Nephron (organoid): Measurements from ENCODE around the gene SOD1.
A peak's percentile ranks its signal among the peaks of the same experiment; 100 is the strongest.

ENCODE experiments used
- H3K27ac Mint-ChIP-seq, 3 experiments: 2 replicates each; pipeline ENCODE4 v1.8.0; 2020; ENCODE audit warnings: mixed read lengths in 3 of 3, mild to moderate bottlenecking in 2 of 3, moderate library complexity in 1 of 3
- H3K27me3 Mint-ChIP-seq: 2 replicates; pipeline ENCODE4 v1.8.0; 2021; ENCODE audit warnings: low read depth, mild to moderate bottlenecking, moderate library complexity, mixed read lengths
- H3K36me3 Mint-ChIP-seq: 2 replicates; pipeline ENCODE4 v1.8.0; 2020; ENCODE audit warnings: low read depth, mixed read lengths
- H3K4me1 Mint-ChIP-seq: 2 replicates; pipeline ENCODE4 v1.8.0; 2020; ENCODE audit warnings: mixed read lengths
- H3K4me3 Mint-ChIP-seq, 3 experiments: 2 replicates each; pipeline ENCODE4 v1.8.0; 2020; ENCODE audit warnings: mild to moderate bottlenecking in 3 of 3, mixed read lengths in 3 of 3, moderate library complexity in 2 of 3
- H3K9me3 Mint-ChIP-seq: 2 replicates; pipeline ENCODE4 v1.8.0; 2020; ENCODE audit warnings: mixed read lengths
- CTCF ChIP-seq, 3 experiments: fragments of 200-600 bp; sonication (generic); IDR thresholded peaks; one replicate each; pipeline ENCODE4 v1.5.0; 2021; ENCODE audit warnings: antibody characterized with exemption in 3 of 3; ENCODE audit not compliant: unreplicated experiment in 3 of 3

SOD1 gene

GRCh38 chr21:31618696-31619430, 40.6 kb upstream of the SOD1 start:
- no peak overlapping the region for H3K27ac Mint-ChIP-seq
- H3K27me3 Mint-ChIP-seq, result no peaks in the 10 kb centered on the region
- no peak for TF ChIP-seq CTCF (IDR thresholded peaks at IDR 0.05; ENCODE audit: unreplicated experiment in 3 of 3)
- no peaks in the 10 kb centered on the region for H3K36me3 Mint-ChIP-seq
- H3K4me3 Mint-ChIP-seq, result no peak overlapping the region
- no peaks in the 10 kb centered on the region for H3K4me1 Mint-ChIP-seq
- H3K9me3 Mint-ChIP-seq, result peaks cover 3% of the 10 kb centered on the region

- Mint-ChIP-seq H3K4me3 (no peak overlapping the region), H3K9me3 (peaks cover 3% of the 10 kb centered on the region), H3K27me3 (no peaks in the 10 kb centered on the region), H3K4me1 (no peaks in the 10 kb centered on the region), H3K36me3 (no peaks in the 10 kb centered on the region), H3K27ac (no peak overlapping the region)
- no peak for TF ChIP-seq CTCF (IDR thresholded peaks at IDR 0.05; ENCODE audit: unreplicated experiment in 3 of 3)
Measured at GRCh38 chr21:31622397-31622796, 37.1 kb upstream of the SOD1 start.

- no peaks in the 10 kb centered on the region for H3K27me3 Mint-ChIP-seq
- H3K36me3 Mint-ChIP-seq, result no peaks in the 10 kb centered on the region
- H3K27ac Mint-ChIP-seq, result no peak overlapping the region
- peaks cover 3% of the 10 kb centered on the region for H3K9me3 Mint-ChIP-seq
- TF ChIP-seq CTCF (IDR thresholded peaks at IDR 0.05; ENCODE audit: unreplicated experiment in 3 of 3), result peak in 2 of 3 experiments; percentile 11 to 26
- H3K4me1 Mint-ChIP-seq, result no peaks in the 10 kb centered on the region
- H3K4me3 Mint-ChIP-seq, result no peak overlapping the region
Measured at GRCh38 chr21:31623664-31624063, 35.8 kb upstream of the SOD1 start.

GRCh38 chr21:31624181-31624580, 35.3 kb upstream of the SOD1 start:
- Mint-ChIP-seq H3K27me3 (no peaks in the 10 kb centered on the region), H3K27ac (no peak overlapping the region), H3K4me1 (no peaks in the 10 kb centered on the region), H3K9me3 (peaks cover under 1% of the 10 kb centered on the region), H3K36me3 (no peaks in the 10 kb centered on the region), H3K4me3 (no peak overlapping the region)
- no peak for TF ChIP-seq CTCF (IDR thresholded peaks at IDR 0.05; ENCODE audit: unreplicated experiment in 3 of 3)

GRCh38 chr21:31624961-31625491, 34.5 kb upstream of the SOD1 start:
- H3K27ac Mint-ChIP-seq, result no peak overlapping the region
- no peak for TF ChIP-seq CTCF (IDR thresholded peaks at IDR 0.05; ENCODE audit: unreplicated experiment in 3 of 3)
- peaks cover 4% of the 10 kb centered on the region for H3K4me1 Mint-ChIP-seq
- H3K4me3 Mint-ChIP-seq, result no peak overlapping the region
- H3K36me3 Mint-ChIP-seq, result no peaks in the 10 kb centered on the region
- no peaks in the 10 kb centered on the region for H3K27me3 Mint-ChIP-seq
- H3K9me3 Mint-ChIP-seq, result no peaks in the 10 kb centered on the region
